GM12878 (cell line): ENCODE data around the gene NSDHL. TPM values are rescaled to one million over a fixed set of nuclear protein-coding genes. Genes with fewer than 3 reads are reported as not detected.
A peak's percentile ranks its signal among the peaks of the same experiment; 100 is the strongest.

Experiments
- ATAC-seq: fragments of 200-7000 bp; cut with Tn5 transposase; 3 replicates; pipeline ENCODE4 v1.9.1; 2020; ENCODE audit warnings: mild to moderate bottlenecking, moderate library complexity
- BruUV-seq: library from RNA; stranded (reverse); fragments of 400-500 nt; replicated peaks from 2 replicates; lab custom pipeline; 2021; lab: Mats Ljungman, UMichigan
- CTCF ChIA-PET: fragments of 300-600 bp; sonication (Branson Sonifier 250); formaldehyde crosslinking; extraction: SDS; loops from one replicate; lab custom pipeline; 2021; ENCODE audit warnings: inconsistent platforms; lab: Yijun Ruan, JAX
- POLR2A ChIA-PET: fragments of 350-600 bp; formaldehyde crosslinking; extraction: SDS; loops from one replicate; lab custom pipeline; 2021; ENCODE audit warnings: inconsistent platforms; lab: Charles Lee
- RAD21 ChIA-PET: fragments of 300-600 bp; sonication (Branson Sonifier 250); formaldehyde crosslinking; loops from one replicate; lab custom pipeline; 2023; ENCODE audit warnings: antibody characterized with exemption; ENCODE audit not compliant: unreplicated experiment; lab: Charles Lee
- SMC1A ChIA-PET: fragments of 300-600 bp; sonication (Branson Sonifier 250); formaldehyde crosslinking; loops from one replicate; lab custom pipeline; 2023; ENCODE audit not compliant: unreplicated experiment, uncharacterized antibody; lab: Charles Lee
- DNase-seq: peaks from one replicate; pipeline ENCODE4 v3.0.0-alpha.2; 2011; ENCODE audit warnings: low read depth, low spot score
- FAIRE-seq: peaks from 3 replicates; lab custom pipeline; 2011; peaks lifted over from hg19 to GRCh38; lab: Jason Lieb, UNC
- H2AFZ ChIP-seq: 2 replicates; pipeline ENCODE4 v1.6.0; 2011; ENCODE audit warnings: low read depth, low read length, control low read depth; ENCODE audit not compliant: control insufficient read depth
- H3K27ac ChIP-seq: 2 replicates; pipeline ENCODE4 v1.5.1; 2011; ENCODE audit warnings: control low read depth; ENCODE audit not compliant: control insufficient read depth, insufficient read depth
- H3K27me3 ChIP-seq, 2 experiments: replicated peaks in 1 of 2; 2 replicates each; pipeline versions ENCODE4 v1.6.0 to v1.6.1; 2011; ENCODE audit warnings: low read length in 1 of 2; ENCODE audit not compliant: control insufficient read depth in 2 of 2, insufficient read depth in 2 of 2
- H3K36me3 ChIP-seq, 2 experiments: 2 replicates each; pipeline ENCODE4 v1.5.1; 2011; ENCODE audit warnings: low read length in 1 of 2; ENCODE audit not compliant: control insufficient read depth in 2 of 2, insufficient read depth in 2 of 2
- H3K4me1 ChIP-seq: 2 replicates; pipeline ENCODE4 v1.6.1; 2011; ENCODE audit warnings: mild to moderate bottlenecking, low read length, moderate library complexity, mixed read lengths; ENCODE audit not compliant: control insufficient read depth, insufficient read depth
- H3K4me2 ChIP-seq: 2 replicates; pipeline ENCODE4 v1.6.0; 2011; ENCODE audit warnings: control low read depth; ENCODE audit not compliant: control insufficient read depth, insufficient read depth
- H3K4me3 ChIP-seq: fragments of 200-600 bp; sonication (generic); 2 replicates; pipeline ENCODE4 v1.5.1; 2016
- H3K79me2 ChIP-seq: 2 replicates; pipeline ENCODE4 v1.6.0; 2011; ENCODE audit warnings: low read length; ENCODE audit not compliant: control insufficient read depth, insufficient read depth
- H3K9ac ChIP-seq: 2 replicates; pipeline ENCODE4 v1.8.0; 2011; ENCODE audit warnings: low read length, control low read depth, mixed read lengths; ENCODE audit not compliant: control insufficient read depth, insufficient read depth
- H3K9me3 ChIP-seq: replicated peaks from 3 replicates; pipeline ENCODE4 v1.5.1; 2011; ENCODE audit warnings: mild to moderate bottlenecking, low read length; ENCODE audit not compliant: control insufficient read depth, insufficient read depth
- H4K20me1 ChIP-seq: 2 replicates; pipeline ENCODE4 v1.6.0; 2011; ENCODE audit not compliant: control insufficient read depth, insufficient read depth
- DPF2 ChIP-seq: fragments of 450-650 bp; IDR thresholded peaks from 2 replicates; pipeline ENCODE4 v1.6.1; 2017; ENCODE audit warnings: mild to moderate bottlenecking
- EED ChIP-seq: sonication (generic); IDR thresholded peaks from 2 replicates; pipeline ENCODE4 v1.6.1; 2016; ENCODE audit warnings: antibody characterized with exemption, low read depth
- RAD21 ChIP-seq: IDR thresholded peaks from 2 replicates; pipeline ENCODE4 v1.6.1; 2011; ENCODE audit warnings: mild to moderate bottlenecking, low read depth, low read length, moderate library complexity; ENCODE audit not compliant: insufficient read depth
- SMC3 ChIP-seq: IDR thresholded peaks from 2 replicates; pipeline ENCODE4 v1.6.1; 2011; ENCODE audit warnings: low read length, improper control_type of control experiment, borderline replicate concordance
- SPI1 ChIP-seq: IDR thresholded peaks from 2 replicates; pipeline ENCODE4 v1.6.1; 2011; ENCODE audit warnings: low read depth, mild to moderate bottlenecking, low read length, moderate library complexity, borderline replicate concordance; ENCODE audit not compliant: insufficient read depth
- TCF7 ChIP-seq: IDR thresholded peaks from 2 replicates; pipeline ENCODE4 v1.6.1; 2014; ENCODE audit warnings: antibody characterized with exemption, borderline replicate concordance
- ZNF384 ChIP-seq: IDR thresholded peaks from 2 replicates; pipeline ENCODE4 v1.6.1; 2012; ENCODE audit warnings: low read depth, mild to moderate bottlenecking, low read length, improper control_type of control experiment, borderline replicate concordance
- ZNF622 ChIP-seq: fragments of 450-650 bp; IDR thresholded peaks from 2 replicates; pipeline ENCODE4 v1.6.1; 2017; ENCODE audit warnings: mild to moderate bottlenecking, inconsistent platforms
- WGBS: methylation state at CpG from one replicate; pipeline ENCODE4 v1.1.6; 2016; ENCODE audit warnings: low lambda C conversion rate; ENCODE audit not compliant: insufficient replicate concordance, insufficient coverage; ENCODE audit errors: missing lambda C conversion rate; 5-methylcytosine and 5-hydroxymethylcytosine counted together
- in situ Hi-C: fragments of 300-500 bp; cut with MboI; formaldehyde crosslinking; loops from 9 replicates; pipeline ENCODE4 v1.14.3; 2018; ENCODE audit warnings: mixed read lengths
- intact Hi-C: fragments of 100-400 bp; cut with micrococcal nuclease; formaldehyde crosslinking; loops from one replicate; pipeline ENCODE4 v1.14.2; 2022; ENCODE audit not compliant: unreplicated experiment
- polyA plus RNA-seq, 11 experiments: library from polyadenylated mRNA; depleted of rRNA in 4 of 11; unstranded in 6 of 11; stranded (reverse) in 5 of 11; fragments of >200 nt; fragmentation: Nextera tagmentation in 4 of 11; fragmentation: Illumina TruSeq in 1 of 11; extraction: Ambion mirVana in 4 of 11; extraction: Trizol in 1 of 11; gene quantifications; 1 replicate in 1 of 11; 2 replicates in 10 of 11; pipeline versions ENCODE4 v1.2.1 to v1.2.3, GENCODE V29; 2011 to 2016; ENCODE audit warnings: inconsistent platforms in 2 of 11, missing spikeins in 2 of 11, low read depth in 1 of 11
- total RNA-seq, 4 experiments: library from RNA; depleted of rRNA in 3 of 4; stranded (reverse); fragments of >200 nt in 3 of 4; fragmentation: Illumina TruSeq in 1 of 4; extraction: Trizol in 1 of 4; gene quantifications; 2 replicates each; pipeline versions ENCODE4 v1.2.1 to v1.2.3, GENCODE V29; 2013 to 2021
- TF ChIP-seq, protein P1 (sequence below), 3 experiments: IDR thresholded peaks in 2 of 3; conservative IDR thresholded peaks in 1 of 3; 2 replicates each; pipeline ENCODE4 v1.5.1; 2011; ENCODE audit warnings: low read depth in 3 of 3, low read length in 3 of 3, mild to moderate bottlenecking in 3 of 3, control low read depth in 2 of 3, moderate library complexity in 2 of 3, inconsistent platforms in 1 of 3, mixed read lengths in 1 of 3; ENCODE audit not compliant: control insufficient read depth in 2 of 3, insufficient read depth in 1 of 3; ENCODE audit errors: extremely low read depth in 1 of 3

NSDHL gene
- total and polyA plus RNA-seq, 10 of the 15 experiments (the other 5 are each of a cell fraction or from before 2014, with no cell fraction given): 16.9 to 37.1 (median 26.9) TPM

DNA sequence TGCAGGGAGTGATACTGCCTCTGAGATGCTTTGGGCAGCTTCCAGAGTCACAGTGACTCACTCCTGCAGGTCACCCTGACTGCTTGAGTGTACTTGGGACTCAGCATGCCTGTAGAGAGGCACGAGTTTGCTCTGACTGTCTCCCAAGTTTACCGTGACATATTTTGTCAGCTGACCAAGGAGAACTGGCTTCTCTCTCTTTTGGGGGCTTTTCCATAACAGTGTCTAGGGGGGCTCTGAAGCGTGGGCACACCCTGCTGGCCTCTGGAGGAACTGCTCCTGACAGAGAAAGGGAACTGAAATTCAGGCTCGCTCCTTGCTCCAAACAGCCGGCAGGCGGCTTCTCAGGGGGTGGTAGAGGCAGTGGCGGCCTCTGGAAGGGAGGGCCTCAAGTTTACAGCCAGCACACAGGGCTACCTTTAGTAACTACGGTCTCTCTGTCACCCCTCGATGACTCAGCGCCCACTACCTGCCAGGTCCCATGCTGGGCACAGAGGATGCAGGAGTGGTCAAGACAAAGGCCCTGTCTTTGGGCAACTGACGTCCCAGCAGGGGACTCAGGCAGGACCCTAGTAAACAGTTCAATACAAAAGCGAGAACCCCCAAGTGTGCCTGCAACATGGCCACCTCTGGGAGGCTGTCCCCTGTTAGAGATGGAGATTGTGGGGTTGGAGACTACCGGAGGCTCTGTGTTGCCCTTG lies 84.8 kb downstream of the NSDHL start:
- Histone ChIP-seq H3K4me1 (no peaks in the 10 kb centered on the region), H3K27me3 (no peaks in the 10 kb centered on the region), H3K36me3 (no peaks in the 10 kb centered on the region), H3K9ac (no peak overlapping the region), H3K27ac (no peak overlapping the region), H2AFZ (no peak overlapping the region), H3K4me2 (no peak overlapping the region), H3K9me3 (no peaks in the 10 kb centered on the region), H3K4me3 (no peak overlapping the region), H3K79me2 (no peaks in the 10 kb centered on the region), H4K20me1 (no peaks in the 10 kb centered on the region; the same call in 1 of the 2 replicates)
- 5% methylated on average over 13 of the region's 13 CpGs for whole genome bisulfite sequencing
- intact Hi-C loops: no loop called here
- ATAC-seq: peak; percentile 89
- DNase-seq: no peak
- TF ChIP-seq, protein P1, sequence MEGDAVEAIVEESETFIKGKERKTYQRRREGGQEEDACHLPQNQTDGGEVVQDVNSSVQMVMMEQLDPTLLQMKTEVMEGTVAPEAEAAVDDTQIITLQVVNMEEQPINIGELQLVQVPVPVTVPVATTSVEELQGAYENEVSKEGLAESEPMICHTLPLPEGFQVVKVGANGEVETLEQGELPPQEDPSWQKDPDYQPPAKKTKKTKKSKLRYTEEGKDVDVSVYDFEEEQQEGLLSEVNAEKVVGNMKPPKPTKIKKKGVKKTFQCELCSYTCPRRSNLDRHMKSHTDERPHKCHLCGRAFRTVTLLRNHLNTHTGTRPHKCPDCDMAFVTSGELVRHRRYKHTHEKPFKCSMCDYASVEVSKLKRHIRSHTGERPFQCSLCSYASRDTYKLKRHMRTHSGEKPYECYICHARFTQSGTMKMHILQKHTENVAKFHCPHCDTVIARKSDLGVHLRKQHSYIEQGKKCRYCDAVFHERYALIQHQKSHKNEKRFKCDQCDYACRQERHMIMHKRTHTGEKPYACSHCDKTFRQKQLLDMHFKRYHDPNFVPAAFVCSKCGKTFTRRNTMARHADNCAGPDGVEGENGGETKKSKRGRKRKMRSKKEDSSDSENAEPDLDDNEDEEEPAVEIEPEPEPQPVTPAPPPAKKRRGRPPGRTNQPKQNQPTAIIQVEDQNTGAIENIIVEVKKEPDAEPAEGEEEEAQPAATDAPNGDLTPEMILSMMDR (IDR thresholded peaks at IDR 0.05 in 2 of 3, conservative IDR thresholded peaks at IDR 0.05 in 1 of 3; ENCODE audit: control insufficient read depth in 2 of 3, extremely low read depth in 1 of 3, insufficient read depth in 1 of 3, low read depth in 3 of 3, low read length in 3 of 3): peak; percentile 76 to 82 (median 80)
- TF ChIP-seq EED: 0 out of 2 replicates have a peak, but pooled peaks have one; percentile 17
- no peak for TF ChIP-seq TCF7
- peak; percentile 81; the same call in 1 of the 2 replicates for TF ChIP-seq SPI1
- TF ChIP-seq ZNF622: no peak
- TF ChIP-seq ZNF384: no peak
- 0 out of 2 replicates have a peak, but pooled peaks have one; percentile 12 for TF ChIP-seq DPF2
- TF ChIP-seq SMC3: peak; percentile 42; the same call in 1 of the 2 replicates
- TF ChIP-seq RAD21: peak; percentile 52
- ChIA-PET CTCF (interaction anchor here (1.0 to 2.3 kb wide), 4 partner anchors 10 to 247 kb away, joined by 3 to 8 read pairs (median 4); no protein-coding TSS in a partner anchor), RAD21 (interaction anchor here (0.7 to 1.3 kb wide), 2 partner anchors 10 to 90 kb away, joined by 3 to 4 read pairs; no protein-coding TSS in a partner anchor), SMC1A (no interaction called here), POLR2A (no interaction called here)
- FAIRE-seq: no peak
- in situ Hi-C loops: no loop called here
- BruUV-seq: no TSS peak
